ENCODE results near the gene ABHD17B. TPM values are rescaled to one million over a fixed set of nuclear protein-coding genes. Genes with fewer than 3 reads are reported as not detected.
"Not testable (repeated sequence)": the region's sequence is repeated elsewhere in the genome, so short reads cannot be mapped to it uniquely, and the experiment has no call there.

Gene ABHD17B
- total RNA-seq, 4 donors from 2014 or later = 18.3 to 23.5 (median 19.5) TPM

DNA sequence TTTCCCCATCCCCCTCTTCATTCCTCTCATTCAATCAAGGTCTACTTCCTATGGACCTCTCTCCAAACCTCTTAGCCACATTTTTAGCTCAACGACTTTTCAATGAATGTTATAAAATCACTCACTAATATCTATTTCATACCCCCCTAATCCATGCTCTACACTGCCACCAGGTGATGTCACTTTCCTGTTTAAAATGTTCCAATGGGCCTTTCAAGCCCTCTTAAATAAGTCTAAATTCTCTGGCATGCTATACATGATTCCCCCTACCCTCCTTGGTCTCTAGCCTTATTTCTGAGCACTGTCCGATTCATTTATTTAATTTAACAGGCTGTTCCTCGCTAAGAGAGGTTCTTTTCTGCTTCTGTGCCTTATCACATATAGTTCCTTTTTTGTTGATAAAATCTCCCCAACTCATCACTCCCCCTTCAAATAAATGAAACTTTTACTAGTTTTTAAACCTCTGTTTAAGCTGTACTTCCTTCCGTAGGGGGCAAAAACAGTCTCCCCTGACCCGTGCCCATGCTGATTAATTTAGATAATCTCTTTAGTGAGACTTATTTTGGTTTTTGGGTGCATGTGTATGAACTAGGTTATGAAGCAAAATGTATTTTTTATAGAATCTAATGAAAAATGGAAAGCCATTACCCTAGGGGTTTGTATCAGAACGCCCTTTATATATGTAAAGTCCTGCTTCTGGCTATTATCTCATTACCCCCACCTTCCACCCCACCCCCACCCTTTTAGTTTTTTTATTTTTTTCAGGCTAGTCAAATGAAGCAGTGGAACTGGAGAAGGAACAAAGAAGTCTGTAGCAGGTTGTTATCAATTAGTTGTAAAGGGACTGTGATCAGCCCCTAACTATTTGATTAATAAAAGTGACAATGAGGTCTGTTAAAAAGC lies 9.0 kb downstream of the ABHD17B start:
- ATAC-seq (ENCODE audit: low FRiP score) (no peak), DNase-seq (ENCODE audit: low spot score) (no peak)
- no peak for TF ChIP-seq CTCF (IDR thresholded peaks at IDR 0.05)

- ATAC-seq (ENCODE audit: low FRiP score); DNase-seq (ENCODE audit: low spot score): not testable (repeated sequence)
These were observed 12.2 kb downstream of the ABHD17B start for GRCh38 chr9:71898756-71899155.

DNA sequence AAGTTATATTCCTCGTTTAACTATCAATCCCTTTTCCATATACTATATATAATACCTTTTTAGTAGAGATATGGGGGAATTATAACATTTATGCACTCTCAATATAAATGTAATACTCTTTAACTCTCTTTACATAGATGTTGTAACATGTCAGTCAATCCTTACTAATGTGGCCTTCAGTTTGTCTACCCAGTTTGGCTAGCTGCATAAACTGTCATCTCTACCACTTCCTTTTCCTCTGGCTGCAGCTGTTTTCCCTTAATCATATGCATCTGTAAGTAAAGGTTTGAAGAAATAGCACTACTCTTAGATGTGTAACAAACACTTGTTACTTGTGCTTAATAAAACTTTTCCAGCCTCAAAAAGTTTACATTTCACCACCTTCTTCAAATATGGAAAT lies 13.4 kb downstream of the ABHD17B start:
- DNase-seq (ENCODE audit: low spot score) (no peak), ATAC-seq (ENCODE audit: low FRiP score) (no peak)
- TF ChIP-seq CTCF (IDR thresholded peaks at IDR 0.05) = no peak

DNA sequence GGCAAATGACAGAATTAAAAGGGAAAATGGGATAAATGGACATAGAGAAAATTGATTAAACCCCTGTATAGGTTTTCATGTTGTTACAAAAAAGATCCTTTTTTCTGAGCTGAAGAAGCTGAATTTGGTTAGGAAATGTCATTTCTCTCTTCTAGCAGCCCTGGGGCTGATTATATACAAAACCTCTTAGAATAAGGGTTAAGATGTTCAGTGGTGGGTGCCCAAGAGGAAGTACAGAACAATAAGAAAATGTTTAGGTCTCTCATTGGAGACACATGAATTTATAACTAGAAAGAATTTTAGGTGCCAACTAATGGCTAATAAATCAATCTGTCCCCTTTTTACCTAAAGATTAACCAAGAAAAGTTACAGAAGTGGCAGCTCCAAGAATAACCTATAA lies 14.2 kb downstream of the ABHD17B start:
- DNase-seq (ENCODE audit: low spot score) (no peak), ATAC-seq (ENCODE audit: low FRiP score) (no peak)
- TF ChIP-seq CTCF (IDR thresholded peaks at IDR 0.05) = no peak

DNA sequence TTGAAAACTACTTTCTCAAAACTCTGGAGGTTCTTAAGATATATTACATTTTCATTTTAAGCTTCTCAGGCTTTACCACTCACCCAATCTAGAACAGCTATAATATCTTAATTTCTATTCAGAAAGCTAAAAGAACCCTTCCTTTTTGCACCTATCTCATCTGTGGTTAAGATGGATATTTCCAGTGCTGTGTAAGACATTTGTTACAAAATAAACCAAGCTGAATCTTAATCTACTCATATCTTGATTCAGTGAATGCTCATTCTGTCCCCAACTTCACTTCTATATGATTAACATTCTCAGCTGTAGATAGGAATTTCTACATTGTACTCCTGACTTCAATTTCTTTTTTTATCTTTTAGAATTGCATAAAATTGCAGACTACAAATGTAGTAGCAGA lies 15.0 kb downstream of the ABHD17B start:
- ATAC-seq (ENCODE audit: low FRiP score) (no peak), DNase-seq (ENCODE audit: low spot score) (no peak)
- TF ChIP-seq CTCF (IDR thresholded peaks at IDR 0.05) = no peak

GRCh38 chr9:71895117-71895516 lies 15.9 kb downstream of the ABHD17B start:
- DNase-seq (ENCODE audit: low spot score) (no peak), ATAC-seq (ENCODE audit: low FRiP score) (no peak)
- TF ChIP-seq CTCF (IDR thresholded peaks at IDR 0.05) = no peak

DNA sequence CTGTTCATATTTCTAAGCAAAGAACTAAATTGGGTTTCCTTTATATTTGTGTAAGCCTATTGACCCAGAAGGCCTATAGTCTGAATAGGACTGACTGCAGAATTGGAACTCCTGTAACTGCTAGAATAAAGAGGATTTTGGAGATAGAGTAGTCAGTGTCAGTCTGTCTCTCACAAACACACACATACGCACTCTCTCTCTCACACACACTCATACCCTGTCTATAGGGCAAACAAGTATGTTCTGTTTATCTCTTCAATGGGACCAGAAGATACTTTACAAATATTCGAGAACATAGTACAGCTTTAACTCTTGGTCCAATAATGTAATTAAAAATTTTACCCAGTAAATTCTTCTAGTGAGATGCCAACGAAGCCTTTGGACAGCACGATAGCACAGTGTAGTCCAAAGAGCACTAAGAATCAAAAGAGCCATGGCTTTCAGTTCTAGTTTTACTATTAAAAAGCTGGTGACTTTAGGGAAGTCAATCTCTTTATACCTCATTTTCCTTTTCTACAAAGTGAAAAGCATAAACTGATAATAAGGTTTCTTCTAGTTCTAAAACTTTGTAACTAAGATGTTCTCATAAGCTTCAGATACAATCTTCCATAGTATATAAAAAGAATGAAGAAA lies 19.3 kb downstream of the ABHD17B start:
- DNase-seq (ENCODE audit: low spot score) = no peak
- no peak for TF ChIP-seq CTCF (IDR thresholded peaks at IDR 0.05)
- ATAC-seq (ENCODE audit: low FRiP score) = no peak
